ENCODE data around the gene HOGA1. TPM values are rescaled to one million over a fixed set of nuclear protein-coding genes. Genes with fewer than 3 reads are reported as not detected.
A peak's percentile ranks its signal among the peaks of the same experiment; 100 is the strongest.
"Not testable (repeated sequence)": the region's sequence is repeated elsewhere in the genome, so short reads cannot be mapped to it uniquely, and the experiment has no call there.

The HOGA1 gene
- total and polyA plus RNA-seq, 3 experiments from 2014 or later: not detected

DNA sequence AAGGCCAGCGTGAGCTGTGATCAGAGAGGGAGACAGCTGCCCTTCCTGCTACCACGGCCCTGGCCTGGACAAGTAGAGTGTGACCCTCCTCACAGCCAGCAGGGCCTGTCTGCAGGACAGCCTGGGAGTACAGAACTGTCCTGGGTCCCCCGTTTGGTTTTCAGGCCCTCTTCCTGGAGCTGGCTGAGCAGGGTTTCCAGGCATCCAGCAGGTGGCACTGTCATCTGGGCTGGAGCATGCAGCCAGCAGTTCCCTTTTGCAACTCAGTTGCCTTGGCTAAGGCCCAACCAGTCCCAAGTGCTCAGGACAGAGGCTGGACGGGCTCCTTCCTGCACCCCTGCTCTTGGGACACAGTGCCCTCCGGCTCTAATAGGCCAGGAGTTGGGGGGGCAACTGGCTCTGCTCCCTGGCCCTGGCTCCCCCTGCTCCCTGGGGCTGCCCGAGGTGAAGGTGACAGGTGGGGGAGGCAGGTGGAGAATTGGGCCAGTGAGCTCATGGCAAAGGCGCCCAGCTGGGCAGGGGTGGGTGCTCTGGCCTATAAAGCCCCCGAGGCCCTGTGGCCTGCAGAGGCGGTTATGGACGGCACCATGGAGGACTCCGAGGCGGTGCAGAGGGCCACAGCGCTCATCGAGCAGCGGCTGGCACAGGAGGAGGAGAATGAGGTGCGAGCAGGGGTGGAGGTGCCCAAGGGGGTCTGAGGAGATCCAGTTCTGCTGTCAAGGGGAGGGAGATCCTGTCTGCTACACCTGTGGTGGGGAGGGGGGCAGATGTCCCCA is 11.8 kb upstream of the HOGA1 start, which contains the start of gene ANKRD2:
Gene ANKRD2 (plus strand): TSS at position 566 of the 776 bp plus-strand sequence. CDS start 10 bp downstream, at position 576.
- peak; percentile 19 to 61 (median 31) for DNase-seq

GRCh38 chr10:97573021-97573420 is 11.2 kb upstream of the HOGA1 start:
- no peak overlapping the region for H3K27ac ChIP-seq (ENCODE audit: low read depth, low read length)
- Mint-ChIP-seq H3K27ac (no peak overlapping the region), H3K27me3 (no peaks in the 10 kb centered on the region), H3K9me3 (no peaks in the 10 kb centered on the region), H3K4me1 (no peaks in the 10 kb centered on the region), H3K4me3 (no peak overlapping the region), H3K36me3 (peaks cover 0 to 2% (median 0%) of the 10 kb centered on the region in 3 donors)
- no peaks in the 10 kb centered on the region for H3K4me1 ChIP-seq (ENCODE audit: insufficient read depth, low read length)
- no peak overlapping the region for H3K4me3 ChIP-seq (ENCODE audit: low read length)
- ChIA-PET CTCF (interaction anchor here (1.3 to 2.3 kb wide), 5 partner anchors 8 to 159 kb away, joined by 3 to 7 read pairs (median 6); partner anchors contain the start of gene HOGA1), POLR2A (no interaction called here)
- no peaks in the 10 kb centered on the region for H3K36me3 ChIP-seq (ENCODE audit: insufficient read depth, low read length)
- H3K9me3 ChIP-seq (ENCODE audit: low read length): no peaks in the 10 kb centered on the region
- H3K27me3 ChIP-seq (ENCODE audit: insufficient read depth, low read length, poor library complexity, severe bottlenecking): no peaks in the 10 kb centered on the region
- DNase-seq: no peak

More for the DNA sequence above, 11.8 kb upstream of the HOGA1 start, which contains the start of gene ANKRD2:
- ChIA-PET CTCF (interaction anchor here (1.0 to 2.3 kb wide), 11 partner anchors 8 to 160 kb away, joined by 3 to 7 read pairs (median 4); partner anchors contain the start of genes AVPI1, C10orf62 and HOGA1), POLR2A (no interaction called here)
- Mint-ChIP-seq H3K27me3 (no peaks in the 10 kb centered on the region), H3K36me3 (peaks cover 0 to 2% (median 0%) of the 10 kb centered on the region in 3 donors), H3K4me1 (no peaks in the 10 kb centered on the region), H3K27ac (no peak within 1 kb of the TSS), H3K9me3 (no peaks in the 10 kb centered on the region), H3K4me3 (no peak within 1 kb of the TSS)
- H3K4me1 ChIP-seq (ENCODE audit: insufficient read depth, low read length): no peaks in the 10 kb centered on the region
- no peaks in the 10 kb centered on the region for H3K9me3 ChIP-seq (ENCODE audit: low read length)
- no peak within 1 kb of the TSS for H3K4me3 ChIP-seq (ENCODE audit: low read length)
- no peak within 1 kb of the TSS for H3K27ac ChIP-seq (ENCODE audit: low read depth, low read length)
- no peaks in the 10 kb centered on the region for H3K27me3 ChIP-seq (ENCODE audit: insufficient read depth, low read length, poor library complexity, severe bottlenecking)
- no peaks in the 10 kb centered on the region for H3K36me3 ChIP-seq (ENCODE audit: insufficient read depth, low read length)

DNA sequence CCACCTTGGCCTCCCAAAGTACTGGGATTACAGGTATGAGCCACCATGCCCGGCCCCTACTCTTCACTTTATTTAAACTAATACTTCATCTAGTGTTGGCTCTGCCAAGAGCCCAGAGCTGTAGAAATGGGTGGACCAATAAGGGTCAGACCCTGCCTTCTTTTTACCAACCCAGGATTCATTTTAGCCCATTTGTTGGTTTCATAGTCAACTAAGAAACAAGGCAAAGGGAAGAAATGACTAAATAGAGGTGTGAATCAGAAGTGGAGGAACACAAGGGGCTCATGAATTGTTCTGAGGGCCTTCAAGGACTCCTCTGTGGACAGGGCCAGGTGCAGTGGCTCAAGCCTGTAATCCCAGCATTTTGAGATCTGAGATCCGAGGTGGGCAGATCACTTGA is 10.5 kb upstream of the HOGA1 start:
- POLR2A ChIA-PET: no interaction called here
- peaks cover 0 to 2% (median 0%) of the 10 kb centered on the region in 3 donors for H3K36me3 Mint-ChIP-seq

GRCh38 chr10:97574374-97575126 is 9.6 kb upstream of the HOGA1 start:
- POLR2A ChIA-PET: no interaction called here
- no peaks in the 10 kb centered on the region for H3K4me1 ChIP-seq (ENCODE audit: insufficient read depth, low read length)
- CTCF ChIA-PET: interaction anchor here (1.0 kb wide), 1 partner anchor 110 kb away, joined by 3 read pairs; no protein-coding TSS in a partner anchor
- no peaks in the 10 kb centered on the region for H3K9me3 ChIP-seq (ENCODE audit: low read length)
- H3K9me3 Mint-ChIP-seq: no peaks in the 10 kb centered on the region
- H3K4me3 Mint-ChIP-seq: no peak overlapping the region
- H3K27ac Mint-ChIP-seq: peak overlapping the region in 2 of 8 donors; percentile 32 to 38
- H3K36me3 Mint-ChIP-seq: peaks cover 0 to 1% (median 0%) of the 10 kb centered on the region in 3 donors
- H3K27ac ChIP-seq (ENCODE audit: low read depth, low read length): no peak overlapping the region
- no peak for DNase-seq
- H3K27me3 Mint-ChIP-seq: peaks cover 0 to 5% of the 10 kb centered on the region in 2 donors
- H3K36me3 ChIP-seq (ENCODE audit: insufficient read depth, low read length): no peaks in the 10 kb centered on the region
- no peak overlapping the region for H3K4me3 ChIP-seq (ENCODE audit: low read length)
- no peaks in the 10 kb centered on the region for H3K27me3 ChIP-seq (ENCODE audit: insufficient read depth, low read length, poor library complexity, severe bottlenecking)
- no peaks in the 10 kb centered on the region for H3K4me1 Mint-ChIP-seq

More for the DNA sequence above, 10.5 kb upstream of the HOGA1 start:
- Histone ChIP-seq H3K4me3 (ENCODE audit: low read length) (no peak overlapping the region), H3K4me1 (ENCODE audit: insufficient read depth, low read length) (no peaks in the 10 kb centered on the region), H3K27me3 (ENCODE audit: insufficient read depth, low read length, poor library complexity, severe bottlenecking) (no peaks in the 10 kb centered on the region), H3K27ac (ENCODE audit: low read depth, low read length) (no peak overlapping the region), H3K9me3 (ENCODE audit: low read length) (no peaks in the 10 kb centered on the region), H3K36me3 (ENCODE audit: insufficient read depth, low read length) (no peaks in the 10 kb centered on the region)
- H3K4me1 Mint-ChIP-seq: no peaks in the 10 kb centered on the region
- CTCF ChIA-PET: no interaction called here
- no peaks in the 10 kb centered on the region for H3K9me3 Mint-ChIP-seq
- H3K27ac Mint-ChIP-seq: peak overlapping the region in 1 of 8 donors; percentile 57
- H3K27me3 Mint-ChIP-seq: peaks cover 0 to 2% of the 10 kb centered on the region in 2 donors
- H3K4me3 Mint-ChIP-seq: no peak overlapping the region
- no peak for DNase-seq

- peak overlapping the region in 1 of 8 donors; percentile 8 for H3K27ac Mint-ChIP-seq
- no peak overlapping the region for H3K4me3 Mint-ChIP-seq
- no peaks in the 10 kb centered on the region for H3K4me1 ChIP-seq (ENCODE audit: insufficient read depth, low read length)
- H3K27me3 Mint-ChIP-seq: peaks cover 0 to 5% of the 10 kb centered on the region in 2 donors
- H3K36me3 ChIP-seq (ENCODE audit: insufficient read depth, low read length): no peaks in the 10 kb centered on the region
- H3K4me3 ChIP-seq (ENCODE audit: low read length): no peak overlapping the region
- H3K9me3 ChIP-seq (ENCODE audit: low read length): no peaks in the 10 kb centered on the region
- no peak for DNase-seq
- H3K36me3 Mint-ChIP-seq: no peaks in the 10 kb centered on the region
- no peak overlapping the region for H3K27ac ChIP-seq (ENCODE audit: low read depth, low read length)
- ChIA-PET POLR2A (no interaction called here), CTCF (interaction anchor here (1.0 kb wide), 1 partner anchor 126 kb away, joined by 3 read pairs; no protein-coding TSS in a partner anchor)
- H3K4me1 Mint-ChIP-seq: no peaks in the 10 kb centered on the region
- no peaks in the 10 kb centered on the region for H3K27me3 ChIP-seq (ENCODE audit: insufficient read depth, low read length, poor library complexity, severe bottlenecking)
- H3K9me3 Mint-ChIP-seq: no peaks in the 10 kb centered on the region
Observed at GRCh38 chr10:97575127-97575668, 9.0 kb upstream of the HOGA1 start.

GRCh38 chr10:97576487-97576886 is 7.7 kb upstream of the HOGA1 start:
- H3K4me1 Mint-ChIP-seq; H3K27me3 ChIP-seq (ENCODE audit: insufficient read depth, low read length, poor library complexity, severe bottlenecking); H3K27ac ChIP-seq (ENCODE audit: low read depth, low read length); H3K9me3 Mint-ChIP-seq; H3K4me3 ChIP-seq (ENCODE audit: low read length); H3K4me1 ChIP-seq (ENCODE audit: insufficient read depth, low read length); H3K9me3 ChIP-seq (ENCODE audit: low read length); DNase-seq; H3K36me3 ChIP-seq (ENCODE audit: insufficient read depth, low read length); H3K36me3 Mint-ChIP-seq; H3K27ac Mint-ChIP-seq; H3K4me3 Mint-ChIP-seq; H3K27me3 Mint-ChIP-seq: not testable (repeated sequence)
- CTCF ChIA-PET: interaction anchor here (0.9 kb wide), 1 partner anchor 10 kb away, joined by 3 read pairs; no protein-coding TSS in a partner anchor
- POLR2A ChIA-PET: interaction anchor here (0.8 kb wide), 1 partner anchor 8 kb away, joined by 3 read pairs; no protein-coding TSS in a partner anchor

DNA sequence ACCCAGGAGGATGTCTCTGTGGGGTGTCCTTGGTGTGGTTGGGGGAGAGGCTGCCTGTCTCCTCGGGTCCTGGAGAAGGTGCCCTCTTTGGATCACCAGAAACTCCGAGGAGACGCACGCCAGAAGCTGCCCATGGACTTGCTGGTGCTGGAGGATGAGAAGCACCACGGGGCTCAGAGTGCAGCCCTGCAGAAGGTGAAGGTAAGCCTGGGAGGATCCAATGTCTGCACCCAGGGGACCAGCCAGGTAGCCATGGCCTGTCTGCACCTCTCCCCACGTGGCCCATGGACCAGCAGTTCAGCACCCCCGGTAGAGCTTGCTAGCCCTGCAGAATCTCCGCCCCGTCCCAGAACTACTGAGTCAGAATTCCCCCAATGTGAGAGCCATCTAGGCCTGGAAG is 6.5 kb upstream of the HOGA1 start:
- H3K9me3 ChIP-seq (ENCODE audit: low read length): no peaks in the 10 kb centered on the region
- no peak for DNase-seq
- Mint-ChIP-seq H3K4me1 (no peaks in the 10 kb centered on the region), H3K36me3 (no peaks in the 10 kb centered on the region), H3K9me3 (no peaks in the 10 kb centered on the region), H3K27me3 (peaks cover 0 to 5% of the 10 kb centered on the region in 2 donors), H3K4me3 (no peak overlapping the region), H3K27ac (no peak overlapping the region)
- no peak overlapping the region for H3K4me3 ChIP-seq (ENCODE audit: low read length)
- CTCF ChIA-PET: no interaction called here
- no peaks in the 10 kb centered on the region for H3K4me1 ChIP-seq (ENCODE audit: insufficient read depth, low read length)
- H3K27ac ChIP-seq (ENCODE audit: low read depth, low read length): no peak overlapping the region
- no peaks in the 10 kb centered on the region for H3K36me3 ChIP-seq (ENCODE audit: insufficient read depth, low read length)
- H3K27me3 ChIP-seq (ENCODE audit: insufficient read depth, low read length, poor library complexity, severe bottlenecking): no peaks in the 10 kb centered on the region
- POLR2A ChIA-PET: interaction anchor here (0.6 kb wide), 1 partner anchor 8 kb away, joined by 3 read pairs; no protein-coding TSS in a partner anchor
